GM23338 (cell line): ENCODE measurements around the gene FBLN1. TPM values are rescaled to one million over a fixed set of nuclear protein-coding genes. Genes with fewer than 3 reads are reported as not detected.

Source experiments
- ATAC-seq: fragments of 200-7000 bp; cut with Tn5 transposase; 3 replicates; pipeline ENCODE4 v1.9.1; 2020
- DNase-seq: peaks from one replicate; pipeline ENCODE4 v3.0.0-alpha.2; 2015; ENCODE audit warnings: low spot score
- H2AFZ ChIP-seq: fragments of 200-600 bp; sonication (generic); 2 replicates; pipeline ENCODE4 v1.8.0; 2016; ENCODE audit warnings: antibody characterized with exemption, mild to moderate bottlenecking, moderate library complexity
- H3F3A ChIP-seq: fragments of 200-600 bp; sonication (generic); replicated peaks from 2 replicates; pipeline ENCODE4 v1.8.0; 2017; ENCODE audit warnings: antibody characterized with exemption, mixed run types, low read depth
- H3K27ac ChIP-seq: fragments of 200-600 bp; sonication (generic); 2 replicates; pipeline ENCODE4 v1.6.1; 2016; ENCODE audit warnings: low read depth
- H3K27me3 ChIP-seq: fragments of 200-600 bp; sonication (generic); 2 replicates; pipeline ENCODE4 v1.8.0; 2016; ENCODE audit warnings: mild to moderate bottlenecking, mixed run types, moderate library complexity; ENCODE audit not compliant: insufficient read depth
- H3K36me3 ChIP-seq: fragments of 200-600 bp; sonication (generic); 2 replicates; pipeline ENCODE4 v1.8.0; 2016; ENCODE audit warnings: mild to moderate bottlenecking; ENCODE audit not compliant: insufficient read depth
- H3K4me1 ChIP-seq: fragments of 200-600 bp; sonication (generic); 2 replicates; pipeline ENCODE4 v1.8.0; 2016; ENCODE audit warnings: mild to moderate bottlenecking, moderate library complexity; ENCODE audit not compliant: insufficient read depth
- H3K4me2 ChIP-seq: fragments of 200-600 bp; sonication (generic); 2 replicates; pipeline ENCODE4 v1.7.1; 2017; ENCODE audit warnings: mixed run types
- H3K4me3 ChIP-seq: fragments of 200-600 bp; sonication (generic); 2 replicates; pipeline ENCODE4 v1.6.1; 2016; ENCODE audit warnings: mixed run types
- H3K79me2 ChIP-seq: fragments of 200-600 bp; sonication (generic); replicated peaks from 2 replicates; pipeline ENCODE4 v1.8.0; 2017; ENCODE audit warnings: mild to moderate bottlenecking; ENCODE audit not compliant: insufficient read depth
- H3K9me2 ChIP-seq: fragments of 200-600 bp; sonication (generic); 2 replicates; pipeline ENCODE4 v1.8.0; 2017; ENCODE audit not compliant: insufficient read depth
- H4K20me1 ChIP-seq: fragments of 200-600 bp; sonication (generic); replicated peaks from 2 replicates; pipeline ENCODE4 v1.8.0; 2017; ENCODE audit warnings: mild to moderate bottlenecking; ENCODE audit not compliant: insufficient read depth
- H3K27ac Mint-ChIP-seq: 2 replicates; pipeline ENCODE4 v1.8.0; 2020; ENCODE audit warnings: inconsistent platforms, mild to moderate bottlenecking, moderate library complexity, mixed read lengths
- H3K27me3 Mint-ChIP-seq: 3 replicates; pipeline ENCODE4 v1.8.0; 2022; ENCODE audit warnings: low read depth, mild to moderate bottlenecking, moderate library complexity, mixed read lengths, inconsistent platforms; ENCODE audit not compliant: insufficient read depth, poor library complexity
- H3K36me3 Mint-ChIP-seq: 3 replicates; pipeline ENCODE4 v1.8.0; 2021; ENCODE audit warnings: low read depth, mild to moderate bottlenecking, inconsistent platforms, moderate library complexity, mixed read lengths
- H3K4me1 Mint-ChIP-seq: 3 replicates; pipeline ENCODE4 v1.8.0; 2020; ENCODE audit warnings: mild to moderate bottlenecking, inconsistent platforms, mixed read lengths
- H3K4me3 Mint-ChIP-seq: 3 replicates; pipeline ENCODE4 v1.8.0; 2021; ENCODE audit warnings: moderate library complexity, mild to moderate bottlenecking, inconsistent platforms, mixed read lengths
- H3K9me3 Mint-ChIP-seq: 3 replicates; pipeline ENCODE4 v1.8.0; 2020; ENCODE audit warnings: moderate library complexity, mild to moderate bottlenecking, inconsistent platforms, mixed read lengths
- CREB1 ChIP-seq: fragments of 250-450 bp; sonication (Bioruptor Pico); IDR thresholded peaks from 2 replicates; pipeline ENCODE4 v1.5.0; 2020; ENCODE audit warnings: low read depth, mild to moderate bottlenecking, moderate library complexity
- CTCF ChIP-seq, 2 experiments: fragments of 200-600 bp in 1 of 2; sonication (generic) in 1 of 2; conservative IDR thresholded peaks; 2 replicates each; pipeline versions ENCODE4 v1.5.1 to v1.6.1; 2016 to 2017; ENCODE audit warnings: antibody characterized with exemption in 2 of 2, low read depth in 2 of 2, mild to moderate bottlenecking in 2 of 2, moderate library complexity in 1 of 2
- ETS1 ChIP-seq: IDR thresholded peaks from 2 replicates; pipeline ENCODE4 v1.6.1; 2016; ENCODE audit warnings: antibody characterized with exemption
- EZH2 ChIP-seq: fragments of 200-600 bp; sonication (generic); IDR thresholded peaks from one replicate; pipeline ENCODE4 v1.8.0; 2017; ENCODE audit warnings: antibody characterized with exemption, mild to moderate bottlenecking, low read depth; ENCODE audit not compliant: unreplicated experiment
- EZH2phosphoT487 ChIP-seq: fragments of 200-600 bp; sonication (generic); IDR thresholded peaks from one replicate; pipeline ENCODE4 v1.8.1; 2018; ENCODE audit warnings: antibody characterized with exemption; ENCODE audit not compliant: unreplicated experiment
- JUNB ChIP-seq: IDR thresholded peaks from one replicate; pipeline ENCODE4 v1.6.1; 2016; ENCODE audit warnings: antibody characterized with exemption; ENCODE audit not compliant: unreplicated experiment
- NANOG ChIP-seq: IDR thresholded peaks from 2 replicates; pipeline ENCODE4 v1.6.1; 2016; ENCODE audit warnings: antibody characterized with exemption, borderline replicate concordance
- POLR2AphosphoS5 ChIP-seq: IDR thresholded peaks from 2 replicates; pipeline ENCODE4 v1.6.1; 2016; ENCODE audit warnings: antibody characterized with exemption, low read depth
- REST ChIP-seq: IDR thresholded peaks from one replicate; pipeline ENCODE4 v1.6.1; 2018; ENCODE audit warnings: antibody characterized with exemption; ENCODE audit not compliant: unreplicated experiment
- STAT1 ChIP-seq: IDR thresholded peaks from one replicate; pipeline ENCODE4 v1.6.1; 2016; ENCODE audit warnings: antibody characterized with exemption; ENCODE audit not compliant: unreplicated experiment
- ZNF114 ChIP-seq: fragments of 250-450 bp; sonication (Bioruptor Pico); IDR thresholded peaks from 2 replicates; pipeline ENCODE4 v1.5.0; 2020; ENCODE audit warnings: mild to moderate bottlenecking, moderate library complexity
- ZNF331 ChIP-seq: fragments of 250-450 bp; sonication (Bioruptor Pico); IDR thresholded peaks from 2 replicates; pipeline ENCODE4 v1.5.0; 2020; ENCODE audit warnings: low read depth, mild to moderate bottlenecking, moderate library complexity
- ZNF462 ChIP-seq: fragments of 250-450 bp; sonication (Bioruptor Pico); IDR thresholded peaks from 2 replicates; pipeline ENCODE4 v1.5.0; 2020; ENCODE audit warnings: mild to moderate bottlenecking, moderate library complexity
- polyA plus RNA-seq: library from polyadenylated mRNA; unstranded; fragments of >200 nt; fragmentation: Nextera tagmentation; extraction: Ambion mirVana; gene quantifications from 2 replicates; pipeline ENCODE4 v1.2.1, GENCODE V29; 2016
- total RNA-seq: library from RNA; depleted of rRNA; stranded (reverse); fragments of >200 nt; shearing (Covaris generic); gene quantifications from 2 replicates; pipeline ENCODE4 v1.2.3, GENCODE V29; 2014

Gene FBLN1
- total and polyA plus RNA-seq, 2 experiments from 2014 or later, result 90.1 to 137 TPM

GRCh38 chr22:45531441-45532234 is 29.0 kb downstream of the FBLN1 start:
- Histone ChIP-seq H3K36me3 (peaks cover 16% of the 10 kb centered on the region), H3K27ac (peak overlapping the region; percentile 32; the same call in 1 of the 2 replicates), H4K20me1 (peaks cover 8% of the 10 kb centered on the region), H3K9me2 (no peaks in the 10 kb centered on the region), H3K79me2 (no peaks in the 10 kb centered on the region), H3K4me3 (no peak overlapping the region), H3F3A (no peaks in the 10 kb centered on the region), H3K4me1 (no peaks in the 10 kb centered on the region), H3K4me2 (no peak overlapping the region), H2AFZ (no peak overlapping the region), H3K27me3 (no peaks in the 10 kb centered on the region)
- no peaks in the 10 kb centered on the region; the same call in 2 of the 3 replicates for H3K4me1 Mint-ChIP-seq
- no peaks in the 10 kb centered on the region for H3K27me3 Mint-ChIP-seq
- no peak for TF ChIP-seq JUNB
- TF ChIP-seq ETS1, result no peak
- no peak for TF ChIP-seq CREB1 (CRISPR knock-in tag)
- TF ChIP-seq EZH2, result no peak
- TF ChIP-seq POLR2AphosphoS5, result no peak
- no peak for TF ChIP-seq ZNF331 (CRISPR knock-in tag)
- no peak for TF ChIP-seq STAT1
- TF ChIP-seq EZH2phosphoT487, result no peak
- TF ChIP-seq CTCF (conservative IDR thresholded peaks at IDR 0.05; ENCODE audit: low read depth in 2 of 2), result no peak
- TF ChIP-seq NANOG, result no peak
- TF ChIP-seq REST, result no peak
- no peak for TF ChIP-seq ZNF462 (CRISPR knock-in tag)
- TF ChIP-seq ZNF114 (CRISPR knock-in tag), result no peak
- peaks cover 67% of the 10 kb centered on the region for H3K36me3 Mint-ChIP-seq
- H3K27ac Mint-ChIP-seq, result peak overlapping the region; percentile 91
- H3K9me3 Mint-ChIP-seq, result no peaks in the 10 kb centered on the region
- ATAC-seq (no peak), DNase-seq (no peak)
- H3K4me3 Mint-ChIP-seq, result no peak overlapping the region
